ENCODE measurements around the gene B4GALT4.
"Not testable (repeated sequence)": the region's sequence is repeated elsewhere in the genome, so short reads cannot be mapped to it uniquely, and the experiment has no call there.

B4GALT4 gene

GRCh38 chr3:119245778-119246177 lies 5.1 kb upstream of the B4GALT4 start:
- ChIA-PET POLR2A (no interaction called here), CTCF (interaction anchor here (0.9 to 3.3 kb wide), 9 partner anchors 8 to 435 kb away, joined by 3 to 13 read pairs (median 4); partner anchors contain the start of gene TEX55)
- no peak for DNase-seq (ENCODE audit: extremely low spot score)
- TF ChIP-seq CTCF (IDR thresholded peaks at IDR 0.05; ENCODE audit: control extremely low read depth, extremely low read depth, low read depth, missing control alignments), result no peak

GRCh38 chr3:119243712-119244111 lies 3.0 kb upstream of the B4GALT4 start:
- no peak for DNase-seq (ENCODE audit: extremely low spot score)
- ChIA-PET POLR2A (no interaction called here), CTCF (interaction anchor here (1.4 to 2.5 kb wide), 3 partner anchors 15 to 359 kb away, joined by 3 to 10 read pairs (median 3); no protein-coding TSS in a partner anchor)
- TF ChIP-seq CTCF (IDR thresholded peaks at IDR 0.05; ENCODE audit: control extremely low read depth, extremely low read depth, low read depth, missing control alignments), result no peak

- CTCF ChIA-PET, result interaction anchor here (1.4 kb wide), 1 partner anchor 15 kb away, joined by 3 read pairs; no protein-coding TSS in a partner anchor
- POLR2A ChIA-PET; DNase-seq (ENCODE audit: extremely low spot score): not testable (repeated sequence)
Observed at GRCh38 chr3:119243058-119243529, 2.4 kb upstream of the B4GALT4 start.

- POLR2A ChIA-PET; DNase-seq (ENCODE audit: extremely low spot score): not testable (repeated sequence)
- CTCF ChIA-PET, result interaction anchor here (1.3 to 3.4 kb wide), 14 partner anchors 11 to 359 kb away, joined by 3 to 74 read pairs (median 8); partner anchors contain the start of gene TEX55
Observed at GRCh38 chr3:119242387-119243057, 1.8 kb upstream of the B4GALT4 start.

- POLR2A ChIA-PET, result interaction anchor here (0.7 to 1.0 kb wide), 4 partner anchors 10 to 509 kb away, joined by 3 to 6 read pairs (median 3); partner anchors contain the start of gene ARHGAP31
- no peak for TF ChIP-seq CTCF (IDR thresholded peaks at IDR 0.05; ENCODE audit: control extremely low read depth, extremely low read depth, low read depth, missing control alignments)
Observed at GRCh38 chr3:119240101-119240590, 532 bp downstream of the B4GALT4 start.

GRCh38 chr3:119239206-119239820 lies 1.4 kb downstream of the B4GALT4 start:
- POLR2A ChIA-PET, result interaction anchor here (0.7 kb wide), 1 partner anchor 176 kb away, joined by 16 read pairs; no protein-coding TSS in a partner anchor
- no peak for TF ChIP-seq CTCF (IDR thresholded peaks at IDR 0.05; ENCODE audit: control extremely low read depth, extremely low read depth, low read depth, missing control alignments)
- CTCF ChIA-PET, result interaction anchor here (0.9 to 3.4 kb wide), 2 partner anchors 16 to 205 kb away, joined by 4 to 74 read pairs; partner anchors contain the start of gene IGSF11
- no peak for DNase-seq (ENCODE audit: extremely low spot score)

More at GRCh38 chr3:119240101-119240590, 532 bp downstream of the B4GALT4 start:
- CTCF ChIA-PET, result interaction anchor here (0.9 to 3.4 kb wide), 29 partner anchors 8 to 442 kb away, joined by 3 to 74 read pairs (median 7); partner anchors contain the start of genes ARHGAP31, IGSF11 and TEX55
- peak; percentile 24 for DNase-seq (ENCODE audit: extremely low spot score)

- POLR2A ChIA-PET, result interaction anchor here (0.7 to 1.7 kb wide), 2 partner anchors 20 to 177 kb away, joined by 3 to 16 read pairs; no protein-coding TSS in a partner anchor
- CTCF ChIA-PET, result no interaction called here
- no peak for TF ChIP-seq CTCF (IDR thresholded peaks at IDR 0.05; ENCODE audit: control extremely low read depth, extremely low read depth, low read depth, missing control alignments)
- no peak for DNase-seq (ENCODE audit: extremely low spot score)
Observed at GRCh38 chr3:119238363-119238762, 2.3 kb downstream of the B4GALT4 start.

Data from GM10248 (cell line).